GM12878 (cell line): ENCODE results near the gene C1orf52. TPM values are rescaled to one million over a fixed set of nuclear protein-coding genes. Genes with fewer than 3 reads are reported as not detected.

Source experiments
- ATAC-seq: fragments of 200-7000 bp; cut with Tn5 transposase; 3 replicates; pipeline ENCODE4 v1.9.1; 2020; ENCODE audit warnings: mild to moderate bottlenecking, moderate library complexity
- BruUV-seq: library from RNA; stranded (reverse); fragments of 400-500 nt; replicated peaks from 2 replicates; lab custom pipeline; 2021; lab: Mats Ljungman, UMichigan
- CTCF ChIA-PET: fragments of 300-600 bp; sonication (Branson Sonifier 250); formaldehyde crosslinking; extraction: SDS; loops from one replicate; lab custom pipeline; 2021; ENCODE audit warnings: inconsistent platforms; lab: Yijun Ruan, JAX
- POLR2A ChIA-PET: fragments of 350-600 bp; formaldehyde crosslinking; extraction: SDS; loops from one replicate; lab custom pipeline; 2021; ENCODE audit warnings: inconsistent platforms; lab: Charles Lee
- RAD21 ChIA-PET: fragments of 300-600 bp; sonication (Branson Sonifier 250); formaldehyde crosslinking; loops from one replicate; lab custom pipeline; 2023; ENCODE audit warnings: antibody characterized with exemption; ENCODE audit not compliant: unreplicated experiment; lab: Charles Lee
- SMC1A ChIA-PET: fragments of 300-600 bp; sonication (Branson Sonifier 250); formaldehyde crosslinking; loops from one replicate; lab custom pipeline; 2023; ENCODE audit not compliant: unreplicated experiment, uncharacterized antibody; lab: Charles Lee
- DNase-seq: peaks from one replicate; pipeline ENCODE4 v3.0.0-alpha.2; 2011; ENCODE audit warnings: low read depth, low spot score
- FAIRE-seq: peaks from 3 replicates; lab custom pipeline; 2011; peaks lifted over from hg19 to GRCh38; lab: Jason Lieb, UNC
- H2AFZ ChIP-seq: 2 replicates; pipeline ENCODE4 v1.6.0; 2011; ENCODE audit warnings: low read depth, low read length, control low read depth; ENCODE audit not compliant: control insufficient read depth
- H3K27ac ChIP-seq: 2 replicates; pipeline ENCODE4 v1.5.1; 2011; ENCODE audit warnings: control low read depth; ENCODE audit not compliant: control insufficient read depth, insufficient read depth
- H3K27me3 ChIP-seq, 2 experiments: replicated peaks in 1 of 2; 2 replicates each; pipeline versions ENCODE4 v1.6.0 to v1.6.1; 2011; ENCODE audit warnings: low read length in 1 of 2; ENCODE audit not compliant: control insufficient read depth in 2 of 2, insufficient read depth in 2 of 2
- H3K36me3 ChIP-seq, 2 experiments: 2 replicates each; pipeline ENCODE4 v1.5.1; 2011; ENCODE audit warnings: low read length in 1 of 2; ENCODE audit not compliant: control insufficient read depth in 2 of 2, insufficient read depth in 2 of 2
- H3K4me1 ChIP-seq: 2 replicates; pipeline ENCODE4 v1.6.1; 2011; ENCODE audit warnings: mild to moderate bottlenecking, low read length, moderate library complexity, mixed read lengths; ENCODE audit not compliant: control insufficient read depth, insufficient read depth
- H3K4me2 ChIP-seq: 2 replicates; pipeline ENCODE4 v1.6.0; 2011; ENCODE audit warnings: control low read depth; ENCODE audit not compliant: control insufficient read depth, insufficient read depth
- H3K4me3 ChIP-seq: fragments of 200-600 bp; sonication (generic); 2 replicates; pipeline ENCODE4 v1.5.1; 2016
- H3K79me2 ChIP-seq: 2 replicates; pipeline ENCODE4 v1.6.0; 2011; ENCODE audit warnings: low read length; ENCODE audit not compliant: control insufficient read depth, insufficient read depth
- H3K9ac ChIP-seq: 2 replicates; pipeline ENCODE4 v1.8.0; 2011; ENCODE audit warnings: low read length, control low read depth, mixed read lengths; ENCODE audit not compliant: control insufficient read depth, insufficient read depth
- H3K9me3 ChIP-seq: replicated peaks from 3 replicates; pipeline ENCODE4 v1.5.1; 2011; ENCODE audit warnings: mild to moderate bottlenecking, low read length; ENCODE audit not compliant: control insufficient read depth, insufficient read depth
- H4K20me1 ChIP-seq: 2 replicates; pipeline ENCODE4 v1.6.0; 2011; ENCODE audit not compliant: control insufficient read depth, insufficient read depth
- BACH1 ChIP-seq: fragments of 450-650 bp; IDR thresholded peaks from 2 replicates; pipeline ENCODE4 v1.6.1; 2017; ENCODE audit warnings: mild to moderate bottlenecking, borderline replicate concordance
- FOXM1 ChIP-seq: IDR thresholded peaks from 2 replicates; pipeline ENCODE4 v1.6.1; 2012; ENCODE audit warnings: low read depth, mild to moderate bottlenecking, inconsistent platforms, low read length, moderate library complexity
- LARP7 ChIP-seq: fragments of 450-650 bp; IDR thresholded peaks from 2 replicates; pipeline ENCODE4 v1.6.1; 2017; ENCODE audit warnings: mild to moderate bottlenecking
- STAT1 ChIP-seq: fragments of 450-650 bp; conservative IDR thresholded peaks from 2 replicates; pipeline ENCODE4 v1.6.1; 2014; ENCODE audit warnings: antibody characterized with exemption, mild to moderate bottlenecking
- TAF1 ChIP-seq: IDR thresholded peaks from 2 replicates; pipeline ENCODE4 v1.6.1; 2011; ENCODE audit warnings: mild to moderate bottlenecking, low read depth, low read length, borderline replicate concordance
- ZNF622 ChIP-seq: fragments of 450-650 bp; IDR thresholded peaks from 2 replicates; pipeline ENCODE4 v1.6.1; 2017; ENCODE audit warnings: mild to moderate bottlenecking, inconsistent platforms
- WGBS: methylation state at CpG from one replicate; pipeline ENCODE4 v1.1.6; 2016; ENCODE audit warnings: low lambda C conversion rate; ENCODE audit not compliant: insufficient replicate concordance, insufficient coverage; ENCODE audit errors: missing lambda C conversion rate; 5-methylcytosine and 5-hydroxymethylcytosine counted together
- in situ Hi-C: fragments of 300-500 bp; cut with MboI; formaldehyde crosslinking; loops from 9 replicates; pipeline ENCODE4 v1.14.3; 2018; ENCODE audit warnings: mixed read lengths
- intact Hi-C: fragments of 100-400 bp; cut with micrococcal nuclease; formaldehyde crosslinking; loops from one replicate; pipeline ENCODE4 v1.14.2; 2022; ENCODE audit not compliant: unreplicated experiment
- polyA plus RNA-seq, 11 experiments: library from polyadenylated mRNA; depleted of rRNA in 4 of 11; unstranded in 6 of 11; stranded (reverse) in 5 of 11; fragments of >200 nt; fragmentation: Nextera tagmentation in 4 of 11; fragmentation: Illumina TruSeq in 1 of 11; extraction: Ambion mirVana in 4 of 11; extraction: Trizol in 1 of 11; gene quantifications; 1 replicate in 1 of 11; 2 replicates in 10 of 11; pipeline versions ENCODE4 v1.2.1 to v1.2.3, GENCODE V29; 2011 to 2016; ENCODE audit warnings: inconsistent platforms in 2 of 11, missing spikeins in 2 of 11, low read depth in 1 of 11
- total RNA-seq, 4 experiments: library from RNA; depleted of rRNA in 3 of 4; stranded (reverse); fragments of >200 nt in 3 of 4; fragmentation: Illumina TruSeq in 1 of 4; extraction: Trizol in 1 of 4; gene quantifications; 2 replicates each; pipeline versions ENCODE4 v1.2.1 to v1.2.3, GENCODE V29; 2013 to 2021
- TF ChIP-seq, protein P1 (sequence below): fragments of 450-650 bp; formaldehyde crosslinking; IDR thresholded peaks from 2 replicates; pipeline ENCODE4 v1.4.0; 2022; ENCODE audit warnings: mild to moderate bottlenecking, moderate library complexity
- TF ChIP-seq, protein P2 (sequence below): fragments of 450-650 bp; formaldehyde crosslinking; IDR thresholded peaks from 2 replicates; pipeline ENCODE4 v1.5.0; 2022; ENCODE audit warnings: mild to moderate bottlenecking, missing genetic modification characterization
- TF ChIP-seq, protein P3 (sequence below): fragments of 150-350 bp; IDR thresholded peaks from 2 replicates; pipeline ENCODE4 v1.6.1; 2016; ENCODE audit warnings: low read depth, low read length
- TF ChIP-seq, protein P4 (sequence below): IDR thresholded peaks from 2 replicates; pipeline ENCODE4 v1.6.1; 2011; ENCODE audit warnings: mild to moderate bottlenecking, low read depth, low read length, moderate library complexity; ENCODE audit not compliant: insufficient replicate concordance

The C1orf52 gene
- total and polyA plus RNA-seq, 10 of the 15 experiments (the other 5 are each of a cell fraction or from before 2014, with no cell fraction given): 9.4 to 39.5 (median 17.6) TPM

DNA sequence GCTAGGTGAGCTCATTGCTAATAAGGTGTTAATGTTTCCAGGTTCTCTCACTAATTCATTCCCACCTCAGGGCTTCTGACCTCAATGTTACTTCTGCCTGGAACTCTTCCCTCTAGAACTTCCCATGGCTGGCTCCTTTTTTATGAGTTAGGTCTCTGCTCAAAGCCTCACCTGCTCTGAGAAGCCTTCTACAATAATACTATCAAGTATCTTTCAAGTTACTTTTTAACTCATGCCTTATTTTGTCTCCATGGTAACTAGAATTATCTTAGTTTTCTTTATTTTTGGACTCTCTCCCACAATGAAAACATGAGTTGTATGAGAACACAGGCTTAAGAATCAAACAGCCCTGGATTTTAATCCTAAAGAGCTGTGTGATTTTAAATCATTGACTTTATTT, 3.5 kb upstream of the C1orf52 start (continued):
- TF ChIP-seq, protein P1, sequence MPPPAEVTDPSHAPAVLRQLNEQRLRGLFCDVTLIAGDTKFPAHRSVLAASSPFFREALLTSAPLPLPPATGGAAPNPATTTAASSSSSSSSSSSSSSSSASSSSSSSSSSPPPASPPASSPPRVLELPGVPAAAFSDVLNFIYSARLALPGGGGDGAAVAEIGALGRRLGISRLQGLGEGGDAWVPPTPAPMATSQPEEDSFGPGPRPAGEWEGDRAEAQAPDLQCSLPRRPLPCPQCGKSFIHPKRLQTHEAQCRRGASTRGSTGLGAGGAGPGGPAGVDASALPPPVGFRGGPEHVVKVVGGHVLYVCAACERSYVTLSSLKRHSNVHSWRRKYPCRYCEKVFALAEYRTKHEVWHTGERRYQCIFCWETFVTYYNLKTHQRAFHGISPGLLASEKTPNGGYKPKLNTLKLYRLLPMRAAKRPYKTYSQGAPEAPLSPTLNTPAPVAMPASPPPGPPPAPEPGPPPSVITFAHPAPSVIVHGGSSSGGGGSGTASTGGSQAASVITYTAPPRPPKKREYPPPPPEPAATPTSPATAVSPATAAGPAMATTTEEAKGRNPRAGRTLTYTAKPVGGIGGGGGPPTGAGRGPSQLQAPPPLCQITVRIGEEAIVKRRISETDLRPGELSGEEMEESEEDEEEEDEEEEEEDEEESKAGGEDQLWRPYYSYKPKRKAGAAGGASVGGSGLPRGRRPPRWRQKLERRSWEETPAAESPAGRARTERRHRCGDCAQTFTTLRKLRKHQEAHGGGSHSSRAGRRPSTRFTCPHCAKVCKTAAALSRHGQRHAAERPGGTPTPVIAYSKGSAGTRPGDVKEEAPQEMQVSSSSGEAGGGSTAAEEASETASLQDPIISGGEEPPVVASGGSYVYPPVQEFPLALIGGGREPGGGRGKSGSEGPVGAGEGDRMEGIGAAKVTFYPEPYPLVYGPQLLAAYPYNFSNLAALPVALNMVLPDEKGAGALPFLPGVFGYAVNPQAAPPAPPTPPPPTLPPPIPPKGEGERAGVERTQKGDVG (CRISPR knock-in tag): no peak

DNA sequence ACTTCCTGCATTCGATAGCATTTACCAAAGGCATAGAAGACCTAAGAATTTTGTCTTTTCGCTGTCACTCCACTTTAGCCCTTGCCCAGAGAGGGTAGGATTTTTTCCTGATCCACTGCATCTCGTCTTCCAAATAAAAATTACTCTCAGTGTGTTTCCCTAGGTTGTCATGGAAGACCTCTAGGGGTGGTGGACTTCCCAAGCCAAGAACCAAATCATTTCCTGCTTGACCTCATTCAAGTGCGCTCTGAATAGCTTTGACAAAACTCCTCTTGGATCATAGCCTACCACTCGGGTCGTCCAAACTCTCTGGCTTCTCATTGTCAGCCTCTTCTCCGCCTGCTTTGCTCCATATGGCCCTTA, 431 bp upstream of the C1orf52 start:
- Histone ChIP-seq H3K27me3 (no peaks in the 10 kb centered on the region), H3K4me2 (0 out of 2 replicates have a peak overlapping the region, but pooled peaks have one; percentile 14), H3K4me1 (no peaks in the 10 kb centered on the region), H2AFZ (peak overlapping the region; percentile 74), H3K9me3 (no peaks in the 10 kb centered on the region), H3K4me3 (peak overlapping the region; percentile 99; the same call in 1 of the 2 replicates), H3K9ac (no peak overlapping the region), H3K27ac (no peak overlapping the region), H3K36me3 (peaks cover 0 to 3% of the 10 kb centered on the region in 2 experiments; a peak in 2 of 4 replicates), H3K79me2 (peaks cover 18% of the 10 kb centered on the region), H4K20me1 (no peaks in the 10 kb centered on the region)
- no peak for DNase-seq
- ATAC-seq: no peak
- ChIA-PET SMC1A (interaction anchor here (1.0 to 11.0 kb wide), 4 partner anchors 8 to 316 kb away, joined by 5 to 110 read pairs (median 18); partner anchors contain the start of gene BCL10), POLR2A (interaction anchor here (1.4 to 6.6 kb wide), 3 partner anchors 8 to 311 kb away, joined by 4 to 61 read pairs (median 5); partner anchors contain the start of gene BCL10), CTCF (interaction anchor here (0.6 to 12.1 kb wide), 27 partner anchors 8 to 1799 kb away, joined by 3 to 229 read pairs (median 5); partner anchors contain the start of gene BCL10), RAD21 (interaction anchor here (1.2 to 3.7 kb wide), 10 partner anchors 10 to 316 kb away, joined by 3 to 30 read pairs (median 6); partner anchors contain the start of gene BCL10)
- no TSS peak for BruUV-seq
- WGBS: 50% methylated on average over 7 of the region's 7 CpGs
- FAIRE-seq: no peak
- intact Hi-C loops (loop anchor here (1.0 to 5.0 kb wide), 3 partner anchors 16 to 478 kb away; partner anchors contain the start of gene BCL10), in situ Hi-C loops (loop anchor here (5.0 kb wide), 2 partner anchors 148 to 313 kb away; no protein-coding TSS in a partner anchor)
- no peak for TF ChIP-seq STAT1
- TF ChIP-seq, protein P2, sequence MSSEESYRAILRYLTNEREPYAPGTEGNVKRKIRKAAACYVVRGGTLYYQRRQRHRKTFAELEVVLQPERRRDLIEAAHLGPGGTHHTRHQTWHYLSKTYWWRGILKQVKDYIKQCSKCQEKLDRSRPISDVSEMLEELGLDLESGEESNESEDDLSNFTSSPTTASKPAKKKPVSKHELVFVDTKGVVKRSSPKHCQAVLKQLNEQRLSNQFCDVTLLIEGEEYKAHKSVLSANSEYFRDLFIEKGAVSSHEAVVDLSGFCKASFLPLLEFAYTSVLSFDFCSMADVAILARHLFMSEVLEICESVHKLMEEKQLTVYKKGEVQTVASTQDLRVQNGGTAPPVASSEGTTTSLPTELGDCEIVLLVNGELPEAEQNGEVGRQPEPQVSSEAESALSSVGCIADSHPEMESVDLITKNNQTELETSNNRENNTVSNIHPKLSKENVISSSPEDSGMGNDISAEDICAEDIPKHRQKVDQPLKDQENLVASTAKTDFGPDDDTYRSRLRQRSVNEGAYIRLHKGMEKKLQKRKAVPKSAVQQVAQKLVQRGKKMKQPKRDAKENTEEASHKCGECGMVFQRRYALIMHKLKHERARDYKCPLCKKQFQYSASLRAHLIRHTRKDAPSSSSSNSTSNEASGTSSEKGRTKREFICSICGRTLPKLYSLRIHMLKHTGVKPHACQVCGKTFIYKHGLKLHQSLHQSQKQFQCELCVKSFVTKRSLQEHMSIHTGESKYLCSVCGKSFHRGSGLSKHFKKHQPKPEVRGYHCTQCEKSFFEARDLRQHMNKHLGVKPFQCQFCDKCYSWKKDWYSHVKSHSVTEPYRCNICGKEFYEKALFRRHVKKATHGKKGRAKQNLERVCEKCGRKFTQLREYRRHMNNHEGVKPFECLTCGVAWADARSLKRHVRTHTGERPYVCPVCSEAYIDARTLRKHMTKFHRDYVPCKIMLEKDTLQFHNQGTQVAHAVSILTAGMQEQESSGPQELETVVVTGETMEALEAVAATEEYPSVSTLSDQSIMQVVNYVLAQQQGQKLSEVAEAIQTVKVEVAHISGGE (CRISPR knock-in tag): no peak
- TF ChIP-seq, protein P3, sequence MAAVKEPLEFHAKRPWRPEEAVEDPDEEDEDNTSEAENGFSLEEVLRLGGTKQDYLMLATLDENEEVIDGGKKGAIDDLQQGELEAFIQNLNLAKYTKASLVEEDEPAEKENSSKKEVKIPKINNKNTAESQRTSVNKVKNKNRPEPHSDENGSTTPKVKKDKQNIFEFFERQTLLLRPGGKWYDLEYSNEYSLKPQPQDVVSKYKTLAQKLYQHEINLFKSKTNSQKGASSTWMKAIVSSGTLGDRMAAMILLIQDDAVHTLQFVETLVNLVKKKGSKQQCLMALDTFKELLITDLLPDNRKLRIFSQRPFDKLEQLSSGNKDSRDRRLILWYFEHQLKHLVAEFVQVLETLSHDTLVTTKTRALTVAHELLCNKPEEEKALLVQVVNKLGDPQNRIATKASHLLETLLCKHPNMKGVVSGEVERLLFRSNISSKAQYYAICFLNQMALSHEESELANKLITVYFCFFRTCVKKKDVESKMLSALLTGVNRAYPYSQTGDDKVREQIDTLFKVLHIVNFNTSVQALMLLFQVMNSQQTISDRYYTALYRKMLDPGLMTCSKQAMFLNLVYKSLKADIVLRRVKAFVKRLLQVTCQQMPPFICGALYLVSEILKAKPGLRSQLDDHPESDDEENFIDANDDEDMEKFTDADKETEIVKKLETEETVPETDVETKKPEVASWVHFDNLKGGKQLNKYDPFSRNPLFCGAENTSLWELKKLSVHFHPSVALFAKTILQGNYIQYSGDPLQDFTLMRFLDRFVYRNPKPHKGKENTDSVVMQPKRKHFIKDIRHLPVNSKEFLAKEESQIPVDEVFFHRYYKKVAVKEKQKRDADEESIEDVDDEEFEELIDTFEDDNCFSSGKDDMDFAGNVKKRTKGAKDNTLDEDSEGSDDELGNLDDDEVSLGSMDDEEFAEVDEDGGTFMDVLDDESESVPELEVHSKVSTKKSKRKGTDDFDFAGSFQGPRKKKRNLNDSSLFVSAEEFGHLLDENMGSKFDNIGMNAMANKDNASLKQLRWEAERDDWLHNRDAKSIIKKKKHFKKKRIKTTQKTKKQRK: no peak
- no peak for TF ChIP-seq TAF1
- no peak for TF ChIP-seq BACH1
- no peak for TF ChIP-seq LARP7
- TF ChIP-seq, protein P4, sequence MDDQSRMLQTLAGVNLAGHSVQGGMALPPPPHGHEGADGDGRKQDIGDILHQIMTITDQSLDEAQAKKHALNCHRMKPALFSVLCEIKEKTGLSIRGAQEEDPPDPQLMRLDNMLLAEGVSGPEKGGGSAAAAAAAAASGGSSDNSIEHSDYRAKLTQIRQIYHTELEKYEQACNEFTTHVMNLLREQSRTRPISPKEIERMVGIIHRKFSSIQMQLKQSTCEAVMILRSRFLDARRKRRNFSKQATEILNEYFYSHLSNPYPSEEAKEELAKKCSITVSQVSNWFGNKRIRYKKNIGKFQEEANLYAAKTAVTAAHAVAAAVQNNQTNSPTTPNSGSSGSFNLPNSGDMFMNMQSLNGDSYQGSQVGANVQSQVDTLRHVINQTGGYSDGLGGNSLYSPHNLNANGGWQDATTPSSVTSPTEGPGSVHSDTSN: no peak
- TF ChIP-seq ZNF622: no peak
- no peak for TF ChIP-seq FOXM1
